OCI-LY1 (cell line): ENCODE measurements around the gene IFNB1.

ENCODE experiments used
- EZH2 ChIP-seq: fragments of 200-600 bp; sonication (generic), shearing (Covaris generic); IDR thresholded peaks from 2 replicates; pipeline ENCODE4 v1.8.0; 2017; ENCODE audit warnings: borderline replicate concordance, mixed run types, mild to moderate bottlenecking, antibody characterized with exemption, low read length, moderate library complexity, mixed read lengths
- TF ChIP-seq, protein P1 (sequence below): fragments of 200-600 bp; sonication (generic), shearing (Covaris generic); IDR thresholded peaks from 2 replicates; pipeline ENCODE4 v1.5.1; 2017; ENCODE audit warnings: mild to moderate bottlenecking, antibody characterized with exemption, low read length, moderate library complexity, mixed read lengths

DNA sequence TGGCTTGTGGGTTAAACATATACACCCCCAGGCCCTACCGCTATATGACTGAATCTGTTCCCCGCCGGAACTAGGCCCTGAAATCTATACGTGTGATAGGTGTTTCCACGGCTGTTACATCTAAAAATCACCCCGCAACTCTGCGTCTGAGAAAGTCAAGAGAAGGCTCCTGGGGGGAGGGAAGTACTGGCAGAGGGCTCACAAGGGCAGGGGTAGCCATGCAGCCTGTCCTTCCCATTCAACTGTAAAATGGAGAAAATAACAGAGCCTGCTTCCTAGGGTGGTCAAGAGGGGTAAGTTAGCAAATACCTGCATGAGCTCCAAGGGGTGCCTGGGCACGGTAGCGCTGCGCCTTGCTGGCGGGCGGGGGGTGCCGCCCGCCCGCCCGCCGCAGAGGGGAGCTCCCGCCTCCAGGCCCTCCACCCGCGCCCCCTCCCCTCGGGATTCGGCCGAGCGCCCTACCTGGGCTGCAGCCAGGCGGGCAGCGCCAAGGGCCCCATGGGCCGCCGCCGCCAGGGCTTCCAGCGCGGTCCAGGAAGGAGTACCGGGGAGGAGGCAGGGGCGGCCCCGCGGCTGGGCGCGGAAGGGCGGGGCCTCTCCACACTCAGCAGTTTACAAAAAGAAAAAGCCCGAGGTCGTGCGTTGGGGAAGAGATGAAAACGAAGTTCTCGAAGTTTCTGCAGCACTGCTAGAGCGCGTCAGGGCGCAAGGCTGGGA lies 46.5 kb downstream of the IFNB1 start, which contains the start of gene HACD4:
- TF ChIP-seq, protein P1, sequence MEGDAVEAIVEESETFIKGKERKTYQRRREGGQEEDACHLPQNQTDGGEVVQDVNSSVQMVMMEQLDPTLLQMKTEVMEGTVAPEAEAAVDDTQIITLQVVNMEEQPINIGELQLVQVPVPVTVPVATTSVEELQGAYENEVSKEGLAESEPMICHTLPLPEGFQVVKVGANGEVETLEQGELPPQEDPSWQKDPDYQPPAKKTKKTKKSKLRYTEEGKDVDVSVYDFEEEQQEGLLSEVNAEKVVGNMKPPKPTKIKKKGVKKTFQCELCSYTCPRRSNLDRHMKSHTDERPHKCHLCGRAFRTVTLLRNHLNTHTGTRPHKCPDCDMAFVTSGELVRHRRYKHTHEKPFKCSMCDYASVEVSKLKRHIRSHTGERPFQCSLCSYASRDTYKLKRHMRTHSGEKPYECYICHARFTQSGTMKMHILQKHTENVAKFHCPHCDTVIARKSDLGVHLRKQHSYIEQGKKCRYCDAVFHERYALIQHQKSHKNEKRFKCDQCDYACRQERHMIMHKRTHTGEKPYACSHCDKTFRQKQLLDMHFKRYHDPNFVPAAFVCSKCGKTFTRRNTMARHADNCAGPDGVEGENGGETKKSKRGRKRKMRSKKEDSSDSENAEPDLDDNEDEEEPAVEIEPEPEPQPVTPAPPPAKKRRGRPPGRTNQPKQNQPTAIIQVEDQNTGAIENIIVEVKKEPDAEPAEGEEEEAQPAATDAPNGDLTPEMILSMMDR, result no peak
- TF ChIP-seq EZH2, result no peak
